DOHH2 (cell line): ENCODE measurements around the gene AKR1C3.

Source experiments
- CTCF ChIP-seq: fragments of 200-600 bp; sonication (generic); IDR thresholded peaks from one replicate; pipeline ENCODE4 v1.5.1; 2014; ENCODE audit warnings: antibody characterized with exemption, mild to moderate bottlenecking, low read depth, low read length; ENCODE audit not compliant: poor library complexity, severe bottlenecking
- EZH2phosphoT487 ChIP-seq: fragments of 200-600 bp; sonication (generic); IDR thresholded peaks from 2 replicates; pipeline ENCODE4 v1.6.1; 2017; ENCODE audit warnings: borderline replicate concordance, mild to moderate bottlenecking, antibody characterized with exemption, low read length, moderate library complexity, mixed read lengths

GRCh38 chr10:5095687-5096086 is 1.5 kb downstream of the AKR1C3 start:
- TF ChIP-seq CTCF (no peak), EZH2phosphoT487 (no peak)
